Stimulated activated naive CD8-positive, alpha-beta T cell treated with anti-CD3 and anti-CD28 coated beads, Interleukin-15, amount 100 ng/mL, for 72 hours (primary cell): ENCODE data around the gene CNKSR2.

Source experiments
- ATAC-seq: fragments of 150-1000 bp; cut with Tn5 transposase; 2 replicates; pipeline ENCODE4 v1.10.0; 2021; ENCODE audit warnings: mild to moderate bottlenecking, moderate library complexity
- DNase-seq, 2 donors: peaks; one replicate each; pipeline ENCODE4 v3.0.0; 2021 to 2022
- H3K27ac Mint-ChIP-seq, 2 donors: one replicate each; pipeline ENCODE4 v1.8.0; 2022; ENCODE audit warnings: mild to moderate bottlenecking in 2 of 2, mixed read lengths in 2 of 2, moderate library complexity in 2 of 2
- H3K27me3 Mint-ChIP-seq: one replicate; pipeline ENCODE4 v1.8.0; 2022; ENCODE audit warnings: mixed read lengths
- H3K4me1 Mint-ChIP-seq: one replicate; pipeline ENCODE4 v1.8.0; 2022; ENCODE audit warnings: mild to moderate bottlenecking, mixed read lengths
- H3K4me3 Mint-ChIP-seq, 2 donors: one replicate each; pipeline ENCODE4 v1.8.0; 2022; ENCODE audit warnings: mild to moderate bottlenecking in 2 of 2, mixed read lengths in 2 of 2, moderate library complexity in 1 of 2
- H3K9me3 Mint-ChIP-seq, 2 donors: one replicate each; pipeline ENCODE4 v1.8.0; 2022; ENCODE audit warnings: mixed read lengths in 2 of 2

Gene CNKSR2

GRCh38 chrX:21620234-21620633 lies 246.0 kb downstream of the CNKSR2 start:
- H3K27me3 Mint-ChIP-seq: no peaks in the 10 kb centered on the region
- DNase-seq (no peak), ATAC-seq (no peak)
- H3K4me1 Mint-ChIP-seq: no peaks in the 10 kb centered on the region
- no peak overlapping the region for H3K27ac Mint-ChIP-seq
- H3K4me3 Mint-ChIP-seq: no peak overlapping the region
- H3K9me3 Mint-ChIP-seq: no peaks in the 10 kb centered on the region

- ATAC-seq (no peak), DNase-seq (no peak)
- no peak overlapping the region for H3K27ac Mint-ChIP-seq
- H3K4me3 Mint-ChIP-seq: no peak overlapping the region
- no peaks in the 10 kb centered on the region for H3K4me1 Mint-ChIP-seq
- peaks cover 4 to 15% of the 10 kb centered on the region in 2 donors for H3K9me3 Mint-ChIP-seq
- H3K27me3 Mint-ChIP-seq: no peaks in the 10 kb centered on the region
Measured at GRCh38 chrX:21623778-21624501, 249.7 kb downstream of the CNKSR2 start.

GRCh38 chrX:21632027-21632426 lies 257.8 kb downstream of the CNKSR2 start:
- no peaks in the 10 kb centered on the region for H3K27me3 Mint-ChIP-seq
- H3K4me3 Mint-ChIP-seq: no peak overlapping the region
- no peak overlapping the region for H3K27ac Mint-ChIP-seq
- DNase-seq (no peak), ATAC-seq (no peak)
- peaks cover 5 to 8% of the 10 kb centered on the region in 2 donors for H3K9me3 Mint-ChIP-seq
- no peaks in the 10 kb centered on the region for H3K4me1 Mint-ChIP-seq

- H3K27ac Mint-ChIP-seq: no peak overlapping the region
- no peak overlapping the region for H3K4me3 Mint-ChIP-seq
- no peaks in the 10 kb centered on the region for H3K27me3 Mint-ChIP-seq
- DNase-seq: no peak
- no peaks in the 10 kb centered on the region for H3K9me3 Mint-ChIP-seq
- ATAC-seq: no peak
- H3K4me1 Mint-ChIP-seq: no peaks in the 10 kb centered on the region
Measured at GRCh38 chrX:21638311-21638710, 264.1 kb downstream of the CNKSR2 start.

GRCh38 chrX:21639775-21640174 lies 265.6 kb downstream of the CNKSR2 start:
- H3K4me1 Mint-ChIP-seq: no peaks in the 10 kb centered on the region
- no peak overlapping the region for H3K4me3 Mint-ChIP-seq
- DNase-seq: no peak
- no peaks in the 10 kb centered on the region for H3K27me3 Mint-ChIP-seq
- H3K27ac Mint-ChIP-seq: no peak overlapping the region
- ATAC-seq: no peak
- no peaks in the 10 kb centered on the region for H3K9me3 Mint-ChIP-seq

GRCh38 chrX:21645431-21645830 lies 271.2 kb downstream of the CNKSR2 start:
- H3K27ac Mint-ChIP-seq: no peak overlapping the region
- H3K4me3 Mint-ChIP-seq: no peak overlapping the region
- no peaks in the 10 kb centered on the region for H3K27me3 Mint-ChIP-seq
- no peaks in the 10 kb centered on the region for H3K4me1 Mint-ChIP-seq
- no peak for ATAC-seq
- DNase-seq: no peak
- no peaks in the 10 kb centered on the region for H3K9me3 Mint-ChIP-seq

- no peak overlapping the region for H3K27ac Mint-ChIP-seq
- H3K4me3 Mint-ChIP-seq: no peak overlapping the region
- no peaks in the 10 kb centered on the region for H3K27me3 Mint-ChIP-seq
- no peak for ATAC-seq
- H3K9me3 Mint-ChIP-seq: no peaks in the 10 kb centered on the region
- no peak for DNase-seq
- H3K4me1 Mint-ChIP-seq: no peaks in the 10 kb centered on the region
Measured at GRCh38 chrX:21645886-21646285, 271.7 kb downstream of the CNKSR2 start.

- no peak overlapping the region for H3K27ac Mint-ChIP-seq
- ATAC-seq: peak; percentile 16
- H3K27me3 Mint-ChIP-seq: no peaks in the 10 kb centered on the region
- DNase-seq: peak in 1 of 2 donors; percentile 8
- H3K9me3 Mint-ChIP-seq: no peaks in the 10 kb centered on the region
- H3K4me3 Mint-ChIP-seq: peak overlapping the region; percentile 18 to 56
- H3K4me1 Mint-ChIP-seq: peaks cover 12% of the 10 kb centered on the region
Measured at GRCh38 chrX:21655901-21656586, 281.8 kb downstream of the CNKSR2 start.

GRCh38 chrX:21656587-21657317 lies 282.5 kb downstream of the CNKSR2 start:
- peak; percentile 35 for ATAC-seq
- Mint-ChIP-seq H3K4me1 (peaks cover 12% of the 10 kb centered on the region), H3K4me3 (peak overlapping the region in 1 of 2 donors; percentile 18), H3K9me3 (no peaks in the 10 kb centered on the region), H3K27me3 (peaks cover 1% of the 10 kb centered on the region), H3K27ac (peak overlapping the region in 1 of 2 donors; percentile 19)
- peak; percentile 5 to 8 for DNase-seq

- peak; percentile 62 for ATAC-seq
- no peaks in the 10 kb centered on the region for H3K9me3 Mint-ChIP-seq
- peak overlapping the region; percentile 76 to 82 for H3K4me3 Mint-ChIP-seq
Measured at GRCh38 chrX:21657318-21658151, 283.3 kb downstream of the CNKSR2 start.

GRCh38 chrX:21658152-21658737 lies 284.0 kb downstream of the CNKSR2 start, which contains the start of gene KLHL34:
KLHL34 (minus strand) TSS chrX:21658330; CDS start chrX:21657788, 542 bp downstream.
- H3K4me1 Mint-ChIP-seq: peaks cover 12% of the 10 kb centered on the region
- peak; percentile 14 to 21 for DNase-seq
- H3K4me3 Mint-ChIP-seq: peak within 1 kb of the TSS; percentile 76 to 82
- peak; percentile 69 for ATAC-seq
- H3K9me3 Mint-ChIP-seq: no peaks in the 10 kb centered on the region
- peaks cover 8% of the 10 kb centered on the region for H3K27me3 Mint-ChIP-seq
- peak within 1 kb of the TSS in 1 of 2 donors; percentile 86 for H3K27ac Mint-ChIP-seq

More at GRCh38 chrX:21657318-21658151, 283.3 kb downstream of the CNKSR2 start:
- peaks cover 8% of the 10 kb centered on the region for H3K27me3 Mint-ChIP-seq
- H3K4me1 Mint-ChIP-seq: peaks cover 12% of the 10 kb centered on the region
- H3K27ac Mint-ChIP-seq: peak overlapping the region in 1 of 2 donors; percentile 86
- DNase-seq: peak; percentile 20 to 21

- DNase-seq (peak in 1 of 2 donors; percentile 21), ATAC-seq (peak; percentile 69)
- Mint-ChIP-seq H3K4me3 (peak overlapping the region; percentile 64 to 65), H3K27ac (peak overlapping the region in 1 of 2 donors; percentile 34), H3K9me3 (no peaks in the 10 kb centered on the region), H3K27me3 (peaks cover 8% of the 10 kb centered on the region), H3K4me1 (peaks cover 12% of the 10 kb centered on the region)
Measured at GRCh38 chrX:21658746-21659145, 284.5 kb downstream of the CNKSR2 start.

- H3K27ac Mint-ChIP-seq: no peak overlapping the region
- no peak for DNase-seq
- peaks cover 12% of the 10 kb centered on the region for H3K4me1 Mint-ChIP-seq
- ATAC-seq: no peak
- peaks cover 8% of the 10 kb centered on the region for H3K27me3 Mint-ChIP-seq
- H3K4me3 Mint-ChIP-seq: peak overlapping the region; percentile 64 to 65
- no peaks in the 10 kb centered on the region for H3K9me3 Mint-ChIP-seq
Measured at GRCh38 chrX:21659320-21659719, 285.1 kb downstream of the CNKSR2 start.

GRCh38 chrX:21660156-21660555 lies 285.9 kb downstream of the CNKSR2 start:
- Mint-ChIP-seq H3K27me3 (peaks cover 8% of the 10 kb centered on the region), H3K27ac (no peak overlapping the region), H3K4me3 (no peak overlapping the region), H3K4me1 (peaks cover 12% of the 10 kb centered on the region), H3K9me3 (no peaks in the 10 kb centered on the region)
- ATAC-seq (no peak), DNase-seq (no peak)

GRCh38 chrX:21661316-21661715 lies 287.1 kb downstream of the CNKSR2 start:
- peaks cover 8% of the 10 kb centered on the region for H3K27me3 Mint-ChIP-seq
- ATAC-seq: no peak
- no peaks in the 10 kb centered on the region for H3K9me3 Mint-ChIP-seq
- no peak overlapping the region for H3K27ac Mint-ChIP-seq
- H3K4me1 Mint-ChIP-seq: peaks cover 6% of the 10 kb centered on the region
- no peak overlapping the region for H3K4me3 Mint-ChIP-seq
- DNase-seq: no peak
